Heart left ventricle (tissue), 16 donors: ENCODE data around the gene BOD1. TPM values are rescaled to one million over a fixed set of nuclear protein-coding genes. Genes with fewer than 3 reads are reported as not detected.
A peak's percentile ranks its signal among the peaks of the same experiment; 100 is the strongest.

Source experiments
- ATAC-seq, 4 donors: fragments of 200-7000 bp; cut with Tn5 transposase; one replicate each; pipeline ENCODE4 v1.9.1; 2020 to 2022; ENCODE audit warnings: moderate library complexity in 4 of 4, mild to moderate bottlenecking in 3 of 4, moderate number of reproducible peaks in 1 of 4
- DNase-seq, 5 donors: peaks; one replicate each; pipeline ENCODE4 v3.0.0-alpha.2; 2020
- H3K27ac ChIP-seq, 12 donors: fragments of 200-600 bp; sonication (generic) in 4 of 12; one replicate each; pipeline versions ENCODE4 v1.5.0 to v1.8.0; 2016 to 2022; ENCODE audit warnings: mild to moderate bottlenecking in 2 of 12
- H3K27me3 ChIP-seq, 9 donors: fragments of 200-600 bp; sonication (generic) in 2 of 9; one replicate each; pipeline versions ENCODE4 v1.5.1 to v1.8.0; 2016 to 2022; ENCODE audit warnings: mild to moderate bottlenecking in 3 of 9
- H3K36me3 ChIP-seq, 9 donors: fragments of 200-600 bp; sonication (generic) in 2 of 9; one replicate each; pipeline versions ENCODE4 v1.5.0 to v1.8.0; 2018 to 2022; ENCODE audit warnings: mild to moderate bottlenecking in 2 of 9
- H3K4me1 ChIP-seq, 12 donors: fragments of 200-600 bp; sonication (generic) in 4 of 12; one replicate each; pipeline versions ENCODE4 v1.5.0 to v1.8.0; 2016 to 2022; ENCODE audit warnings: mild to moderate bottlenecking in 3 of 12
- H3K4me3 ChIP-seq, 12 donors: fragments of 200-600 bp; sonication (generic) in 4 of 12; one replicate each; pipeline versions ENCODE4 v1.5.0 to v1.8.0; 2017 to 2022; ENCODE audit warnings: mild to moderate bottlenecking in 9 of 12, moderate library complexity in 4 of 12
- H3K9me3 ChIP-seq, 12 donors: fragments of 200-600 bp; sonication (generic) in 4 of 12; one replicate each; pipeline versions ENCODE4 v1.5.0 to v1.8.0; 2016 to 2022; ENCODE audit warnings: mild to moderate bottlenecking in 1 of 12
- CTCF ChIP-seq, 12 donors: fragments of 200-600 bp; sonication (generic) in 4 of 12; IDR thresholded peaks; one replicate each; pipeline versions ENCODE4 v1.5.0 to v1.8.0; 2018 to 2022; ENCODE audit warnings: antibody characterized with exemption in 12 of 12, mild to moderate bottlenecking in 5 of 12
- POLR2A ChIP-seq, 2 donors: fragments of 450-650 bp; IDR thresholded peaks; one replicate each; pipeline ENCODE4 v1.6.1; 2017; ENCODE audit warnings: antibody characterized with exemption in 2 of 2, mild to moderate bottlenecking in 2 of 2, moderate library complexity in 2 of 2
- WGBS, 4 donors: extraction: QIAGEN DNeasy Blood & Tissue Kit in 2 of 4; methylation state at CpG; one replicate each; pipeline versions ENCODE4 v1.1.5 to v1.1.7; 2013 to 2018; 5-methylcytosine and 5-hydroxymethylcytosine counted together
- intact Hi-C, 10 donors: fragments of 100-400 bp; cut with DNase I; formaldehyde crosslinking; loops; one replicate each; pipeline versions ENCODE4 v1.11.1 to v1.14.2; 2022
- polyA plus RNA-seq, 2 donors: library from polyadenylated mRNA; stranded (reverse); fragments of 200-250 nt; gene quantifications; one replicate each; pipeline ENCODE4 v1.2.3, GENCODE V29; 2013
- total RNA-seq, 9 donors: library from RNA; depleted of rRNA in 2 of 9; stranded (reverse); fragments of >200 nt in 2 of 9; fragmentation: NEBNext Ultra II Directional in 3 of 9; extraction: Animal tissue kit (Norgen Biotek cat#: 25700) in 3 of 9; gene quantifications; one replicate each; pipeline versions ENCODE4 v1.1.0 to v1.2.4, GENCODE V29; 2016 to 2023
- donor health status: ischemic (EF 13 %, LVEDD 7.1; RV severe dilation, severe dysfunction).
- donor health status: healthy with polysubstance abuse.
- donor health status: DM: no; HTN: yes; CAD: no.
- donor health status: DM: no; HTN: no; CAD: no.
- donor health status: ischemic (EF 25% LVEDD 6.9; RV normal size, moderate dysfunction).
- donor health status: ischemic (EF 25% LVEDD 5.7; RV mildly dilated, moderate dysfunction).
- donor health status: healthy.
- donor health status: DM: yes; HTN: yes; CAD: no.
- donor health status: ischemic (EF 35%, LVEDD 5.7; RV mildly dilated, moderate dysfunction).
- donor health status: nonischemic (EF 11% LVEDD 7.7; RV severe dilation, severe dysfunction).
- donor health status: DM: yes; HTN: yes; CAD: no.
- donor health status: PGD.
- donor health status: ischemic (EF 29% LVEDD 5.4; RV normal size, mild dysfunction).
- donor health status: nonischemic (EF 23%, LVEDD 6.1; RV moderate dilation, normal function).

Gene BOD1
- total and polyA plus RNA-seq, 11 donors = 21.6 to 51.0 (median 38.3) TPM

DNA sequence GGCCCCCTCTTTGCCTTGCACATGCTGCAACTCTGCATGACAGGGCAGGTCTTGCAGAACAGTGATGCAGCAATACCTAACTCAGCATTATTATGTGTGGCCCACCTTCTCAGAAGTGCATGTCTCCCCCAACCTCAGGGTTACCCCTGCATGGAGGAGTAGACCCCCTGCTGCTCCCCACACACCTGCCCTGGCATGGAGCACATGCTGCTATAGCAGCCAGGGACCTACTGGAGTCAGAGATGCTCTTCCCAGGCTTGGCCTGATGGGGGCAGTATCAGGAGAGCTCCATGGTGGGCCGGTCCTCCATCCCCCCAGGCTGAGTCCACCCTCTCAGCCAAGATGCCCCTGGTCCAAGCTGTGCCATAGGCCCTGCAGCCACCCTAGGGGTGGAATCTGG is 13.2 kb upstream of the BOD1 start:
- ATAC-seq = peak in 1 of 4 donors; percentile 30
- TF ChIP-seq CTCF (IDR thresholded peaks at IDR 0.05) = peak in 3 of 12 donors; percentile 25 to 33 (median 27)
- TF ChIP-seq POLR2A (IDR thresholded peaks at IDR 0.05) = no peak

DNA sequence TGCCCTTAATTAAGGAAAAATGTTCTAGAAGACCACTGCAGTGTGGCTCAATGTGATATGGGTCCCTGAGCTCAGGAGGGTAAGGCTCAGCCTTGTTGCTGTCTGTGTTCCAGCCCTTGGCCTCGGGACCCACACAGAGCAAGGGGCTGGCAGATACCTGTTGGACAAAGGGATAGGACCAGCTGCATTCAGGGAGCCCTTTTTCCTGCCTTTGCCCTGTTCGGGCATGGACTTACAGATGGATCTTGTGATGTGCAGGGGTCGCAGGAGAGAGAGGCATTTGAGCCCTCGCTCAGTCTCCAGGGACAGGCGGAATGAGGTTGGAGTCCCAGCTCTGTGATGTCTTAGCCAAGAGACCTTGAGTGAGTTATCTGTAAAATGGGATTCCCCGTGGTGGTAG is 12.1 kb upstream of the BOD1 start:
- intact Hi-C loops = loop anchor here in 5 of 10 donors (5.0 to 10.0 kb wide), 5 partner anchors 129 to 266 kb away; no protein-coding TSS in a partner anchor
- TF ChIP-seq POLR2A (IDR thresholded peaks at IDR 0.05) = no peak
- TF ChIP-seq CTCF (IDR thresholded peaks at IDR 0.05) = no peak
- Histone ChIP-seq H3K36me3 (no peaks in the 10 kb centered on the region), H3K4me3 (no peak overlapping the region), H3K27ac (no peak overlapping the region), H3K4me1 (peaks cover 0 to 17% (median 5%) of the 10 kb centered on the region in 12 donors), H3K27me3 (no peaks in the 10 kb centered on the region), H3K9me3 (no peaks in the 10 kb centered on the region)
- 81 to 88% (median 84%) methylated on average over 6 of the region's 6 CpGs for WGBS, 4 donors
- ATAC-seq = no peak
- DNase-seq = no peak

More for the DNA sequence above, 13.2 kb upstream of the BOD1 start:
- Histone ChIP-seq H3K27me3 (no peaks in the 10 kb centered on the region), H3K4me3 (no peak overlapping the region), H3K27ac (no peak overlapping the region), H3K4me1 (peaks cover 0 to 17% (median 5%) of the 10 kb centered on the region in 12 donors), H3K36me3 (no peaks in the 10 kb centered on the region), H3K9me3 (no peaks in the 10 kb centered on the region)
- DNase-seq = no peak
- intact Hi-C loops = loop anchor here in 5 of 10 donors (5.0 to 10.0 kb wide), 6 partner anchors 55 to 265 kb away; no protein-coding TSS in a partner anchor
- whole genome bisulfite sequencing, 4 donors = 60 to 73% methylated on average over 1 of the region's 1 CpG; no CpG with 5 or more reads in 2 of the 4 donors

GRCh38 chr5:173627860-173628392 is 11.5 kb upstream of the BOD1 start:
- Histone ChIP-seq H3K27ac (no peak overlapping the region), H3K4me1 (peaks cover 0 to 17% (median 5%) of the 10 kb centered on the region in 12 donors), H3K36me3 (no peaks in the 10 kb centered on the region), H3K9me3 (no peaks in the 10 kb centered on the region), H3K4me3 (no peak overlapping the region), H3K27me3 (no peaks in the 10 kb centered on the region)
- no peak for ATAC-seq
- no peak for DNase-seq
- intact Hi-C loops = loop anchor here in 5 of 10 donors (5.0 to 10.0 kb wide), 5 partner anchors 129 to 267 kb away; no protein-coding TSS in a partner anchor
- 64 to 75% (median 71%) methylated on average over 11 of the region's 11 CpGs for WGBS, 4 donors
- no peak for TF ChIP-seq CTCF (IDR thresholded peaks at IDR 0.05)
- TF ChIP-seq POLR2A (IDR thresholded peaks at IDR 0.05) = no peak

DNA sequence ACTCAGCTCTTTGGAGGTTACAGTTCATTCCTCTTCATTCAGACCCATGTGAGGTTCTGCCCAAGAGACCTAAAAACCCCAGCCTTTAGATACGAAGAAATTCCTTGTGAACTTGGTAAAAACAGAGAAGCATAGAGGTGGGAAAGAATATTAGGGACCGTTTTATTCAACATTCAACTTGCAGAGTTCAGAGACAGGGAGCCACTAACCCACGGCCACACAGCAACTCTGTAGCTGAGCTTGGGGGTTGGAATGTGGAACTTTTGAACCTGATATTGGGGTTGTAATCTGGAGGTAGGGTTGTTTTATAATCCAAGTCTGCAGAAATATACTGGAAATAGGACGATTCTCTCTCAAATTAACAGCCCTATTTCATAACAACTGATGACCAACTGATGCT is 10.8 kb upstream of the BOD1 start:
- TF ChIP-seq POLR2A (IDR thresholded peaks at IDR 0.05) (no peak), CTCF (IDR thresholded peaks at IDR 0.05) (no peak)
- ATAC-seq = no peak
- Histone ChIP-seq H3K27me3 (no peaks in the 10 kb centered on the region), H3K4me1 (peaks cover 0 to 17% (median 5%) of the 10 kb centered on the region in 12 donors), H3K9me3 (no peaks in the 10 kb centered on the region), H3K36me3 (no peaks in the 10 kb centered on the region), H3K4me3 (no peak overlapping the region), H3K27ac (no peak overlapping the region)
- intact Hi-C loops = loop anchor here in 5 of 10 donors (5.0 to 10.0 kb wide), 5 partner anchors 130 to 268 kb away; no protein-coding TSS in a partner anchor
- 86 to 92% (median 89%) methylated on average over 4 of the region's 4 CpGs for WGBS, 4 donors
- DNase-seq = no peak
